B cell (primary cell): Measurements from ENCODE around the gene PANX3. TPM values are rescaled to one million over a fixed set of nuclear protein-coding genes. Genes with fewer than 3 reads are reported as not detected.

Source experiments
- ATAC-seq: fragments of 200-7000 bp; cut with Tn5 transposase; one replicate; pipeline ENCODE4 v1.10.0; 2021; ENCODE audit warnings: low read depth, mild to moderate bottlenecking, moderate number of reproducible peaks, moderate library complexity
- CTCF ChIA-PET: fragments of 350-600 bp; sonication (Branson Sonifier 250); formaldehyde crosslinking; loops from one replicate; lab custom pipeline; 2021; ENCODE audit warnings: antibody characterized with exemption, inconsistent platforms; lab: Charles Lee
- POLR2A ChIA-PET: fragments of 350-600 bp; sonication (Branson Sonifier 250); formaldehyde crosslinking; loops from one replicate; lab custom pipeline; 2021; ENCODE audit warnings: antibody characterized with exemption; lab: Charles Lee
- DNase-seq: peaks from one replicate; pipeline ENCODE4 v3.0.0; 2013
- H2AFZ ChIP-seq: 2 replicates; pipeline ENCODE4 v1.6.1; 2012; ENCODE audit warnings: mild to moderate bottlenecking, low read depth, low read length; ENCODE audit not compliant: insufficient read depth, poor library complexity, severe bottlenecking
- H3K27ac ChIP-seq, 2 donors: 1 replicate in 1 of 2; 2 replicates in 1 of 2; pipeline ENCODE4 v1.5.1; 2012 to 2013; ENCODE audit warnings: low read length in 2 of 2, mild to moderate bottlenecking in 2 of 2, moderate library complexity in 1 of 2
- H3K27me3 ChIP-seq, 4 experiments: fragments of 200-600 bp in 1 of 4; sonication (generic) in 1 of 4; replicated peaks in 1 of 4; 1 replicate in 2 of 4; 2 replicates in 2 of 4; pipeline versions ENCODE4 v1.6.1 to v1.7.0; 2013 to 2016; ENCODE audit warnings: low read length in 3 of 4, mild to moderate bottlenecking in 2 of 4, mixed read lengths in 1 of 4, moderate library complexity in 1 of 4; ENCODE audit not compliant: insufficient read depth in 4 of 4, control insufficient read depth in 3 of 4; ENCODE audit errors: control extremely low read depth in 1 of 4
- H3K36me3 ChIP-seq, 2 experiments: replicated peaks in 1 of 2; 1 replicate in 1 of 2; 2 replicates in 1 of 2; pipeline versions ENCODE4 v1.6.1 to v1.7.1; 2013; ENCODE audit warnings: low read length in 1 of 2; ENCODE audit not compliant: insufficient read depth in 2 of 2, control insufficient read depth in 1 of 2; ENCODE audit errors: control extremely low read depth in 1 of 2, extremely low read depth in 1 of 2
- H3K4me1 ChIP-seq, 2 donors: fragments of 200-600 bp in 1 of 2; sonication (generic) in 1 of 2; 1 replicate in 1 of 2; 2 replicates in 1 of 2; pipeline versions ENCODE4 v1.5.1 to v1.6.1; 2013 to 2017; ENCODE audit warnings: low read length in 2 of 2; ENCODE audit not compliant: control insufficient read depth in 2 of 2, insufficient read depth in 2 of 2
- H3K4me2 ChIP-seq: replicated peaks from 2 replicates; pipeline ENCODE3; 2012; ENCODE audit warnings: mild to moderate bottlenecking, low read depth, low read length; ENCODE audit not compliant: poor library complexity, severe bottlenecking
- H3K4me3 ChIP-seq, 5 experiments: fragments of 200-600 bp in 1 of 5; sonication (generic) in 1 of 5; 1 replicate in 3 of 5; 2 replicates in 2 of 5; pipeline versions ENCODE4 v1.5.1 to v1.7.0; 2011 to 2016; ENCODE audit warnings: low read length in 4 of 5, mild to moderate bottlenecking in 4 of 5, low read depth in 2 of 5, control low read depth in 1 of 5, moderate library complexity in 1 of 5; ENCODE audit not compliant: insufficient read depth in 1 of 5; ENCODE audit errors: control extremely low read depth in 1 of 5, extremely low read depth in 1 of 5
- H3K79me2 ChIP-seq: fragments of 200-600 bp; sonication (generic); one replicate; pipeline ENCODE4 v1.6.0; 2016; ENCODE audit warnings: low read length; ENCODE audit not compliant: control insufficient read depth, insufficient read depth
- H3K9ac ChIP-seq: fragments of 200-600 bp; sonication (generic); 2 replicates; pipeline ENCODE4 v1.6.1; 2017; ENCODE audit warnings: mild to moderate bottlenecking, low read length, moderate library complexity
- H3K9me3 ChIP-seq, 3 donors: one replicate each; pipeline versions ENCODE4 v1.6.1 to v1.7.1; 2013; ENCODE audit warnings: low read length in 2 of 3; ENCODE audit not compliant: control insufficient read depth in 2 of 3, insufficient read depth in 1 of 3; ENCODE audit errors: control extremely low read depth in 1 of 3
- H4K20me1 ChIP-seq: 2 replicates; pipeline ENCODE4 v1.6.0; 2012; ENCODE audit warnings: mild to moderate bottlenecking, low read length; ENCODE audit not compliant: insufficient read depth, control insufficient read depth, poor library complexity, severe bottlenecking
- H3K27ac Mint-ChIP-seq: one replicate; pipeline ENCODE4 v1.8.0; 2021; ENCODE audit warnings: mixed read lengths
- H3K27me3 Mint-ChIP-seq: one replicate; pipeline ENCODE4 v1.8.0; 2021; ENCODE audit warnings: mixed read lengths
- H3K4me1 Mint-ChIP-seq: one replicate; pipeline ENCODE4 v1.8.0; 2021; ENCODE audit warnings: mixed read lengths
- H3K4me3 Mint-ChIP-seq: one replicate; pipeline ENCODE4 v1.8.0; 2021; ENCODE audit warnings: mixed read lengths
- H3K9me3 Mint-ChIP-seq: one replicate; pipeline ENCODE4 v1.8.0; 2022; ENCODE audit warnings: mixed read lengths; ENCODE audit not compliant: insufficient read depth
- CTCF ChIP-seq: fragments of 200-600 bp; IDR thresholded peaks from one replicate; pipeline ENCODE4 v1.8.0; 2022; ENCODE audit warnings: antibody characterized with exemption, mild to moderate bottlenecking
- EZH2 ChIP-seq: IDR thresholded peaks from 2 replicates; pipeline ENCODE4 v1.6.1; 2012; ENCODE audit warnings: borderline replicate concordance, low read depth, mild to moderate bottlenecking, moderate library complexity, low read length; ENCODE audit not compliant: insufficient read depth, poor library complexity, severe bottlenecking
- WGBS: methylation state at CpG from one replicate; pipeline ENCODE4 v1.1.5; 2013; ENCODE audit warnings: missing lambda C conversion rate; ENCODE audit not compliant: insufficient coverage; 5-methylcytosine and 5-hydroxymethylcytosine counted together
- intact Hi-C: fragments of 100-400 bp; cut with micrococcal nuclease; formaldehyde crosslinking; loops from one replicate; pipeline ENCODE4 v1.10.0; 2022
- polyA plus RNA-seq: library from polyadenylated mRNA; depleted of rRNA; stranded (reverse); fragments of >200 nt; gene quantifications from 2 replicates; pipeline ENCODE4 v1.2.3, GENCODE V29; 2012
- total RNA-seq, 2 donors: library from RNA; stranded (reverse); fragments of 120-200 nt in 1 of 2; gene quantifications; 1 replicate in 1 of 2; 2 replicates in 1 of 2; pipeline versions ENCODE4 v1.2.3 to v1.2.4, GENCODE V29; 2013 to 2022

Gene PANX3
- total and polyA plus RNA-seq, 2 donors (not counting 1 experiment from before 2014, with no cell fraction given) = not detected

GRCh38 chr11:124667601-124668000 lies 56.4 kb downstream of the PANX3 start:
- DNase-seq (no peak), ATAC-seq (no peak)
- no peaks in the 10 kb centered on the region for H3K27me3 Mint-ChIP-seq
- no peaks in the 10 kb centered on the region for H4K20me1 ChIP-seq
- H3K36me3 ChIP-seq = no peaks in the 10 kb centered on the region
- no peaks in the 10 kb centered on the region for H3K27me3 ChIP-seq
- no peak overlapping the region for H3K9ac ChIP-seq
- no peak overlapping the region for H3K4me2 ChIP-seq
- no peak overlapping the region for H3K27ac Mint-ChIP-seq
- ChIA-PET POLR2A (no interaction called here), CTCF (interaction anchor here (1.1 to 1.5 kb wide), 4 partner anchors 94 to 170 kb away, joined by 3 to 7 read pairs (median 6); partner anchors contain the start of gene ESAM)
- no peak overlapping the region for H2AFZ ChIP-seq
- H3K9me3 ChIP-seq = no peaks in the 10 kb centered on the region
- H3K4me3 Mint-ChIP-seq = no peak overlapping the region
- H3K4me3 ChIP-seq = no peak overlapping the region
- peaks cover 13% of the 10 kb centered on the region for H3K4me1 Mint-ChIP-seq
- H3K79me2 ChIP-seq = no peaks in the 10 kb centered on the region
- intact Hi-C loops = no loop called here
- no peak for TF ChIP-seq CTCF
- TF ChIP-seq EZH2 = no peak
- H3K4me1 ChIP-seq = peaks cover 11 to 20% of the 10 kb centered on the region in 2 donors
- 99% methylated on average over 3 of the region's 3 CpGs for WGBS
- H3K9me3 Mint-ChIP-seq = no peaks in the 10 kb centered on the region
- no peak overlapping the region for H3K27ac ChIP-seq

GRCh38 chr11:124669193-124669592 lies 58.0 kb downstream of the PANX3 start:
- Histone ChIP-seq H3K27me3 (no peaks in the 10 kb centered on the region), H3K36me3 (no peaks in the 10 kb centered on the region), H3K4me2 (no peak overlapping the region), H3K4me3 (no peak overlapping the region), H3K79me2 (no peaks in the 10 kb centered on the region), H2AFZ (no peak overlapping the region), H3K4me1 (peaks cover 21 to 28% of the 10 kb centered on the region in 2 donors), H3K9ac (no peak overlapping the region), H3K27ac (no peak overlapping the region), H3K9me3 (no peaks in the 10 kb centered on the region), H4K20me1 (no peaks in the 10 kb centered on the region)
- whole genome bisulfite sequencing = 82% methylated on average over 2 of the region's 8 CpGs
- intact Hi-C loops = loop anchor here (1.0 kb wide), 5 partner anchors 78 to 207 kb away; no protein-coding TSS in a partner anchor
- TF ChIP-seq CTCF (peak; percentile 96), EZH2 (no peak)
- ATAC-seq (no peak), DNase-seq (peak; percentile 73)
- CTCF ChIA-PET = interaction anchor here (0.7 to 6.5 kb wide), 39 partner anchors 9 to 473 kb away, joined by 3 to 202 read pairs (median 5); partner anchors contain the start of genes ESAM, MSANTD2, TBRG1 and VSIG2
- Mint-ChIP-seq H3K9me3 (no peaks in the 10 kb centered on the region), H3K4me3 (no peak overlapping the region), H3K4me1 (peaks cover 23% of the 10 kb centered on the region), H3K27ac (no peak overlapping the region), H3K27me3 (no peaks in the 10 kb centered on the region)
- POLR2A ChIA-PET = no interaction called here
